HEK293T (cell line): Measurements from ENCODE around the gene TSEN15.

Source experiments
- HDGF ChIP-seq: fragments of 450-650 bp; IDR thresholded peaks from 2 replicates; pipeline ENCODE4 v1.6.1; 2017; ENCODE audit warnings: antibody characterized with exemption, borderline replicate concordance
- PKNOX1 ChIP-seq: fragments of 450-650 bp; IDR thresholded peaks from 2 replicates; pipeline ENCODE4 v1.6.1; 2016
- TARDBP ChIP-seq: fragments of 450-650 bp; IDR thresholded peaks from 2 replicates; pipeline ENCODE4 v1.6.1; 2016

GRCh38 chr1:184028854-184029623 is 22.5 kb upstream of the TSEN15 start:
- TF ChIP-seq PKNOX1 (no peak), HDGF (no peak), TARDBP (no peak)
